Suppressor macrophage treated with lipopolysaccharide for 1 hour (primary cell): Measurements from ENCODE around the gene MORN2.

Source experiments
- DNase-seq, 3 donors: peaks; one replicate each; pipeline ENCODE4 v3.0.0-alpha.2; 2020 to 2022

MORN2 gene

GRCh38 chr2:38875576-38876367 lies at the start of gene MORN2, which contains the start of gene DHX57:
TSS of gene MORN2 (plus strand) at chr2:38875976.
TSS of gene DHX57 (minus strand) at chr2:38875934. CDS start at chr2:38868405, 7,529 bp downstream.
- peak; percentile 78 to 88 (median 79) for DNase-seq

DNA sequence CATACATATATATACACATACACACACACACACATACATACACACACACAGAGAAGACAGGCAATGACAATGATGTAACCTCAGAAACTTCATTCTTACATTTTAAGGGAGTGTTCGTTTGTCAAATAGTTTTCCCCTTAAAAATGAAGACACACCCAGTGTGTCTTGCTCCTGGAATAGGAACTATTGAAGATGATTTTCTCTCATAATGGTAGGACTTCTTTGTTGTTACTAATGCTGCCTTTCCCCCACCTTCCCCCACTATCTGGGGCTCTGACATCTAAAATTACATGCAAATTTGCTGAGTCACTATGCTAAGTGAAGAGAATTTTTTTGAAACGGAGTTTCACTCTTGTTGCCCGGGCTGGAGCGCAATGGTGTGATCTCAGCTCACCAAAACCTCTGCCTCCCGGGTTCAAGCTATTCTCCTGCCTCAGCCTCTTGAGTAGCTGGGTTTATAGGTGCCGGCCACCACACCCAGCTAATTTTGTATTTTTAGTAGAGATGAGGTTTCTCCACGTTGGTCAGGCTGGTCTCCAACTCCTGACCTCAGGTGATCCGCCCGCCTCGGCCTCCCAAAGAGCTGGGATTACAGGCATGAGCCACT lies 48.1 kb upstream of the MORN2 start:
- peak; percentile 86 to 96 (median 93) for DNase-seq

GRCh38 chr2:38828460-38828859 lies 47.3 kb upstream of the MORN2 start:
- DNase-seq, result peak in 1 of 3 donors; percentile 11

GRCh38 chr2:38829971-38830370 lies 45.8 kb upstream of the MORN2 start:
- DNase-seq, result peak; percentile 38 to 71 (median 65)

DNA sequence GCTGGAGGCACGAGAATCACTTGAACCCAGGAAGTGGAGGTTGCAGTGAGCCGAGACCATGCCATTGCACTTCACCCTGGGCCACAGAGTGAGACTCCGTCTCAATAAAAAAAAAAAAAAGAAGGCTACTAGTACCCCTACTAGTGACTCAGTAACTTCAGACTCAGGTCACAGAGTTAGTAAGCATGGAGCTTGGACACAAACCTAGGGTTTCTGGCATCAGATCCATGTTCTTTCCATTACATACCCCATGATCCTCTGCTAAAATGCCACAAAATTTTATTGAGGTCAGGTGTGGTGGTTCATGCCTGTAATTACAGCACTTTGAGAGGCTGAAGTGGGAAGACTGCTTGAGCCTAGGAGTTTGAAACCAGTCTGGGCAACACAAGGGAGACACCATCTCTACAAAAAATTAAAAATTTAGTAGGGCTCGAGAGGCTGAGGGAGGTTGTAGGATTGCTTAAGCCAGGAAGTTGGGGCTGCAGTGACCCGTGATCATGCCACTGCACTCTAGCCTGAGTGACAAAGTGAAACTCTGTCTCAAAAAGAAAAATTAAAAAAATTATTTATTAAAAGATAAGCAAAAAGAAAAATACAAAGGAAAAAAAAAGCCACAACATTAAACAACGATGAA lies 45.1 kb upstream of the MORN2 start:
- DNase-seq, result peak; percentile 68 to 72 (median 70)

DNA sequence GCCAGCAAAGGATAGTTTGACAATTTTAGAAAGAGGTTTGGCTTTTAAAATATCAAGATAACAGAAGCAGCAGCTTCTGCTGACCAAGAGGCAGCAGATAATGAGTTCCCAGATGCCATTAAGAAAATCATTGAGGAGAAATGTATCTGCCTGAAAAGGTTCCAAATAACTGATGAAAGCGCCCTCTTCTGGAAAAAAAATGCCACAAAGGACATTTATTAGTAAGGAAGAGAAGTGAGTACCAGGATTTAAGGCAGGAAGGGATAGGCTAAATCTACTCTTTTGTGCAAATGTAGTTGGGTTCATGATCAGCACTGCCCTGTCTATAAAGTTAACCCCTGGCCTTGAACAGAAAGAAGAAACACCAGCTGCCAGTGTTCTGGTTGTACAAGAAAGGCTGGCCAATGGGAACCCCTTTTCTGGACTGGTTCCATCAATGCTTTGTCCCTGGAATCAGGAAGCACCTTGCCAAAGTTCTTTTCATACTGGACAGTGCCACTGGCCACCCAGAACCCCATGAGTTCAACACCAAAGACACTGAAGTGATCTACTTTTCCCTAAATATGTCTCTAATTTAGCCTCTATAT lies 40.7 kb upstream of the MORN2 start:
- DNase-seq, result peak; percentile 68 to 74 (median 68)

DNA sequence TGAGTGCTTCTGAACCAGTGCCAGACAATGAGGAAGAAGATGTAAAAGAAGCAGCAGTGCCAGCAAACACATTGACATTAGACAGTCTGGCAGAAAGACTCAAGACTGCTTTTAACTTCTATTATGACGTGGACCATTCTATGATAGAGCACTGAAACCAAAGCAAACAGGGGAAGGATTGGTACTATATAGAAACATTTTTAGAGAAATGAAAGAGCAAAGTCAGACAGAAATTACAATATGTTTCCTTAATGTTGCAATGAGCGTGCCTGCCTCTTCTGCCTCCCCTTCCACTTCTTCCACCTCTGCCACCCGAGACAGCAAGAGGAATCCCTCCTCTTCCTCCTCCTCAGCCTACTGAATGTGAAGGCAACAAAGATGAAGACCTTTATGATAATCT lies 39.8 kb upstream of the MORN2 start:
- peak; percentile 68 to 91 (median 86) for DNase-seq

DNA sequence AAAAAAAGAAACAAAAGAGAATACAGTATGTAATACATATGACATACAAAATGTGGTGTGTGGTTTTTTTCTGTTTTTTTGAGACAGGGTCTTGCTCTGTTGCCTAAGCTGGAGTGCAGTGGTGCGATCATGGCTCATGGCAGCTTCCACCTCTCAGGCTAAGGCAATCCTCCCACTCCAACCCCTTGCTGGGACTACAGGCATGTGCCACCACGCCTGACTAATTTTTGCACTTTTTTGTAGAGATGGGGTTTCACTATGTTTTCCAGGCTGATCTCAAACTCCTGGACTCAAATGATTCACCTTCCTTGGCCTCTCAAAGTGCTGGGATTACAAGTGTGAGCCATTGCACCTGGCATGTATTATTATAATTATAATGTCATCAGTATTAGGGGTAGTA lies 39.0 kb upstream of the MORN2 start:
- DNase-seq, result peak; percentile 50 to 62 (median 60)

DNA sequence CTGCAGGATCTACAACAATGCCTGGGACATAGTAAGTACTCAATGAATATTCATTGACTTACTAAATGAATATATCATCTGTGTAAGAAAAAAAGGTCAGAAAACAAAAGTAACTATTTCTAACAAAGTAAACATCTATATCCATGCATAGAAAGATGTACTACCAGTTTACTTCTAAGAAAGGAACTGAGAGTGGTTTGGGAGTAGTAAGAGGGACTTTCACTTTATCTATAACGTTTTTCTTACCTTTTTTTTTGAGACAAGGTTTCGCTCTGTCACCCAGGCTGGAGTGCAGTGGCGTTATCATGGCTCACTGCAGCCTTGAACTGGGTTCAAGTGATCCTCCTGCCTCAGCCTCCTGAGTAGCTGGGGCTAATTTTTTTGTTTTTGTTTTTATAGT lies 25.7 kb upstream of the MORN2 start:
- DNase-seq, result no peak

- peak in 2 of 3 donors; percentile 20 to 29 for DNase-seq
Observed at GRCh38 chr2:38856165-38856564, 19.6 kb upstream of the MORN2 start.

DNA sequence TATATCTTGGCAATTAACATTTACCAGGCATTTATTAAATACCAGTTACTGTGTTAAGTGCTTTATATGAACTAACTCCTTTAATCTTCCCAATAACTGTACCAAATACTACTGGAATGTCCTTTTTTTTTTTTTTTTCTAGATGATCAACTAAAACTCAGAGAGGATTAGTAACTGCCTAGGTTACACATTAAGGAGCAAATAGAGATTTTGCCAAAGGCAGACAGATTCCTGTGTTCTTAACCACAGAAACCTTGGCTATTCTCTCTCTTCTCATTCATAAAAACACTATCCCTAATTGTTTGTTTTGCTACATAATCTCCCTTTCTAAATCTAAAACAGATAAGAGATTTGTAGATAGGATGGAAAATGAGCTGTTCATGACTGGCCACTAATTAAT lies 13.3 kb upstream of the MORN2 start:
- DNase-seq, result no peak

DNA sequence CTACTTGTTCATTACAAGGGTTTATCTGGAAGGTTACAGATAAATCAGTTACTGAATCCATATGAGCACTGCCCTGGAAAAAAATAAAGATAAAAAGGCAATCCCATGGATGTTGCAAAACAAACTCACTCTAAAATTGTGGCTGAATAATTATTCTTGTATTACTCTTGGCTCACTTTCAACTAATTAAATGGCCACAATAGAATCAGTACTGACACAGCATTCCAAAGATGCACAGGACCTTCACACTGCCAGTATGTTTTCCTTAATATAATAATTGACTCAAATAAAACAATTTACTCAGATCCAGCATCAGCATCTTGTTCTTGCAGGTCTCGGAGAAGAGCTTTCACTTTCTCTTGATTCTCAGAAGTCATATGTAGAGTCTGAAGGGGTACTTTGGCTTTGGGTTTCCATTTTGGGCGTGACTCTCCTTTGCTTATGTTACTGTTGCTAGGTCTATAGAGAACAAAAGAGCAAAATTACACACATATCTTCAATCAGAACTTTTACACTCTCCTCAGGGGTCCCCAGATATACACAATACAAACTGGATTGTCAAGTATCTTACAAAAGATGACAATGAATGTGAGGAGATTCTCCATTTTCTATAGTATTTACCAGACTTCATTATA lies 12.6 kb upstream of the MORN2 start:
- no peak for DNase-seq

DNA sequence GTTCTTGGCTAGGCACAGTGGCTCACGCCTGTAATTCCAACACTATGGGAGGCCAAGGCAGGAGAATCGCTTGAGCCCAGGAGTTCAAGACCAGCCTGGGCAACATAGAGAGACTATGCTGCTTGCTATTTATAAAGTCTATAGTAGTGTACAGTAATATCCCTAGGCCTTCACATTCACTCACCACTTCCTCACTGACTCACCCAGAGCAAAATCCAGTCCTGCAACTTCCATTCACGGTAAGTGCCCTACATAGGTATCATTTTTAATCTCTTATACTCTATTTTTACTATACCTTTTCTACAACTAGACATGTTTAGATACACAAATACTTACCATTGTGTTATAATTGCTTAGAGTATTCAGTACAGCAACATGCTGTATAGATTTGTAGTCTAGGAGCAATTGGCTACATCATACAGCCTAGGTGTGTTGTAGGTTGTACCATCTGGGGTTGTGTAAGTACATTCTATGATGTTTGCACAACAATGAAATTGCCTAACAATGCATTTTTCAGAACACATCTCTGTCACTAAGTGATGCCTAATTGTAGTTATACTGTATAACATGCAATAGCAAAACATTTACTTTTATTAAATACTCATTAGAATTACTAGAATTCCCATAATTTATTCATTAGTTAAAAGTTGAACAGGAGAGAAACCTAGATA lies 8.9 kb upstream of the MORN2 start:
- peak in 1 of 3 donors; percentile 21 for DNase-seq

- DNase-seq, result no peak
Observed at GRCh38 chr2:38871432-38871831, 4.3 kb upstream of the MORN2 start.

- no peak for DNase-seq
Observed at GRCh38 chr2:38873763-38874162, 2.0 kb upstream of the MORN2 start.

- no peak for DNase-seq
Observed at GRCh38 chr2:38875227-38875575, 575 bp upstream of the MORN2 start.

DNA sequence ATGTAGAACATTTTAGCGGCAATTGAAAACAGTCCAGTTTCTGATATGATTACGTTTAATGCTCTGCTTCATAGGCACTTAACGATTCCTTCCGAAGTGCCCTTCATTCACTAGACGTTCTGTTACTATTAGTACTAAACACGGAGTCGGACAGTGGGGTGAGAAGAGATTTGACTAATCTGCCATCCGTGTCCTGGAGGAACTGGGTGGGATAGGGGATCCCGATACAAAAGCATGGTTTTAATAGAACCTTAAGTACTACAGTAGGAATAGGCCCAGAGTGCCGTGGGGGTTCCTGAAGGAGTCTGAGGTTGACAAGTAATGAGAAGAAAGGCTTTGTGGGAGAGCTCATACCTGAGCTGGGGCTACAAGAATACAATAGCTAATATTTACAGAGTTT lies 631 bp downstream of the MORN2 start:
- DNase-seq, result no peak

DNA sequence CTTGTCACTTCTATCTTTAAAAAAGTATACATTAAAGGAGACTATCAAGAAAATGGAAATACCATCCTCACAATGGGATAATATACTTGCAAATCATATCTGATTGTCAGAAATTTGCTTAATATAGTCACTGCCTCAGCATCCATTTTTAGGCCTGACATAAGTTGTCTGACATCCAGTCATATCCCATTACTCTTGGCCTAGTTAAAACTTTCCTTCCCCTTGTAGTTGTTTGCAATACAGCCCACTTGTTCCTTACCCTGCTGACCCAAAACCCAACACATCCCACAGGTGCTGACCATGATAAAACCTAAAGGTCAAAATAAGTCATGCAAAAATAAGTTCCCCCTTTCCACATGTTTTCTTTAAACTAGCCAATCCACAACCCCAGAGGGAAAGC lies 10.3 kb downstream of the MORN2 start:
- DNase-seq, result no peak

DNA sequence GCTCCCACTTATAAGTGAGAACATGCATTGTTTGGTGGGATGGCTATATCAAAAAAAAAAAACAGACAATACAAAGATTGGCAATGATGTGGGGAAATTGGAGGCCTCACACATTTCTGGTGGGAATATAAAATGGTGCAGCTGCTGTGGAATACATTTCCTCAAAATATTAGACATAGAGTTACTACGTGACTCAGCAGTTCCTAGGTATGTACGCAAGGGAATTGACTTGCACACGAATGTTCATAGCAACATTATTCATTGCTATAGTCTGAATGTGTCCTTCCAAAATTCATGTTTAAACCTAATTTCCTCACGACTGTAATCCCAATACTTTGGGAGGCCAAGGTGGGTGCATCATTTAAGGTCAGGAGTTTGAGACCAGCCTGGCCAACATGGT lies 11.6 kb downstream of the MORN2 start:
- DNase-seq, result no peak

GRCh38 chr2:38887902-38888554 lies 12.3 kb downstream of the MORN2 start:
- DNase-seq, result no peak

GRCh38 chr2:38889045-38889444 lies 13.3 kb downstream of the MORN2 start:
- DNase-seq, result no peak

- no peak for DNase-seq
Observed at GRCh38 chr2:38889575-38889974, 13.8 kb downstream of the MORN2 start, which contains the start of gene ARHGEF33. TSS of gene ARHGEF33 (plus strand) at chr2:38889875. CDS start at chr2:38919448, 29,573 bp downstream.
